Measurements from ENCODE around the gene TSHZ2. TPM values are rescaled to one million over a fixed set of nuclear protein-coding genes. Genes with fewer than 3 reads are reported as not detected.

TSHZ2 gene
- total and polyA plus RNA-seq, 2 of the 4 experiments (the other 2 are of a cell fraction) = under 0.01 to 0.02 TPM

GRCh38 chr20:53492212-53492611 is 520.1 kb downstream of the TSHZ2 start:
- no CpG with 5 or more reads among the region's 3 CpGs for WGBS, 2 experiments (ENCODE audit: extremely low coverage in 2 of 2, insufficient read length in 1 of 2)
- Histone ChIP-seq H3K4me3 (ENCODE audit: insufficient read depth, low read depth, low read length) (no peak overlapping the region), H3K23ac (ENCODE audit: low read depth, low read length) (no peak overlapping the region), H4K5ac (ENCODE audit: low read depth, low read length) (no peak overlapping the region), H2BK15ac (ENCODE audit: low read depth, low read length) (no peak overlapping the region), H3K18ac (ENCODE audit: low read depth, low read length) (no peak overlapping the region), H3K79me1 (ENCODE audit: low read depth in 1 of 2, low read length in 2 of 2) (no peaks in the 10 kb centered on the region), H3K56ac (ENCODE audit: extremely low read depth, insufficient read depth, low read length) (no peak overlapping the region), H3K9me1 (ENCODE audit: insufficient read depth, low read length) (no peaks in the 10 kb centered on the region), H4K20me1 (ENCODE audit: insufficient read depth, low read length) (no peaks in the 10 kb centered on the region), H3K14ac (replicated peaks; ENCODE audit: low read depth, low read length) (no peak overlapping the region), H3K4me2 (ENCODE audit: low read depth, low read length) (no peak overlapping the region), H2BK20ac (ENCODE audit: low read depth, low read length) (no peak overlapping the region), H2BK120ac (ENCODE audit: low read depth, low read length) (no peak overlapping the region), H3K27me3 (ENCODE audit: control insufficient read depth, insufficient read depth, low read length) (no peaks in the 10 kb centered on the region), H3K36me3 (ENCODE audit: control insufficient read depth, insufficient read depth, low read length) (no peaks in the 10 kb centered on the region), H2AFZ (replicated peaks; ENCODE audit: low read length, poor library complexity) (no peak overlapping the region), H3K27ac (ENCODE audit: insufficient read depth, low read length) (no peak overlapping the region), H4K8ac (ENCODE audit: low read depth in 2 of 2, low read length in 2 of 2) (no peak overlapping the region), H3K4me1 (ENCODE audit: control insufficient read depth, insufficient read depth, low read length) (no peaks in the 10 kb centered on the region), H2AK9ac (replicated peaks; ENCODE audit: low read depth, low read length, poor library complexity) (no peak overlapping the region), H3K4ac (ENCODE audit: low read depth, low read length) (no peak overlapping the region), H3K9me3 (ENCODE audit: control insufficient read depth, insufficient read depth, low read length) (no peaks in the 10 kb centered on the region), H2BK5ac (ENCODE audit: low read depth, low read length, poor library complexity, severe bottlenecking) (no peak overlapping the region), H2AK5ac (ENCODE audit: low read depth, low read length) (no peak overlapping the region), H4K91ac (ENCODE audit: insufficient read depth, low read depth, low read length) (no peak overlapping the region), H3K9ac (ENCODE audit: low read depth, low read length) (no peak overlapping the region)
- dilution Hi-C loops (cut with HindIII; ENCODE audit: low sequenced_read_pairs, unreplicated experiment) = no loop called here
- no TSS peak for BruUV-seq (replicated peaks)
- ATAC-seq (ENCODE audit: low read depth) (no peak), DNase-seq (no peak)
- intact Hi-C loops (cut with micrococcal nuclease) = no loop called here
- peak; percentile 58 for TF ChIP-seq CEBPB (IDR thresholded peaks at IDR 0.05; ENCODE audit: low read depth, low read length)
- TF ChIP-seq RAD21 (IDR thresholded peaks at IDR 0.05; ENCODE audit: low read length) = no peak
- no peak for TF ChIP-seq USF2 (IDR thresholded peaks at IDR 0.05; ENCODE audit: low read depth, low read length)
- no peak for TF ChIP-seq BHLHE40 (IDR thresholded peaks at IDR 0.05; ENCODE audit: low read depth, low read length)
- TF ChIP-seq, protein P1, sequence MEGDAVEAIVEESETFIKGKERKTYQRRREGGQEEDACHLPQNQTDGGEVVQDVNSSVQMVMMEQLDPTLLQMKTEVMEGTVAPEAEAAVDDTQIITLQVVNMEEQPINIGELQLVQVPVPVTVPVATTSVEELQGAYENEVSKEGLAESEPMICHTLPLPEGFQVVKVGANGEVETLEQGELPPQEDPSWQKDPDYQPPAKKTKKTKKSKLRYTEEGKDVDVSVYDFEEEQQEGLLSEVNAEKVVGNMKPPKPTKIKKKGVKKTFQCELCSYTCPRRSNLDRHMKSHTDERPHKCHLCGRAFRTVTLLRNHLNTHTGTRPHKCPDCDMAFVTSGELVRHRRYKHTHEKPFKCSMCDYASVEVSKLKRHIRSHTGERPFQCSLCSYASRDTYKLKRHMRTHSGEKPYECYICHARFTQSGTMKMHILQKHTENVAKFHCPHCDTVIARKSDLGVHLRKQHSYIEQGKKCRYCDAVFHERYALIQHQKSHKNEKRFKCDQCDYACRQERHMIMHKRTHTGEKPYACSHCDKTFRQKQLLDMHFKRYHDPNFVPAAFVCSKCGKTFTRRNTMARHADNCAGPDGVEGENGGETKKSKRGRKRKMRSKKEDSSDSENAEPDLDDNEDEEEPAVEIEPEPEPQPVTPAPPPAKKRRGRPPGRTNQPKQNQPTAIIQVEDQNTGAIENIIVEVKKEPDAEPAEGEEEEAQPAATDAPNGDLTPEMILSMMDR (conservative IDR thresholded peaks at IDR 0.05; ENCODE audit: low read depth, low read length) = no peak
- TF ChIP-seq, protein P2, sequence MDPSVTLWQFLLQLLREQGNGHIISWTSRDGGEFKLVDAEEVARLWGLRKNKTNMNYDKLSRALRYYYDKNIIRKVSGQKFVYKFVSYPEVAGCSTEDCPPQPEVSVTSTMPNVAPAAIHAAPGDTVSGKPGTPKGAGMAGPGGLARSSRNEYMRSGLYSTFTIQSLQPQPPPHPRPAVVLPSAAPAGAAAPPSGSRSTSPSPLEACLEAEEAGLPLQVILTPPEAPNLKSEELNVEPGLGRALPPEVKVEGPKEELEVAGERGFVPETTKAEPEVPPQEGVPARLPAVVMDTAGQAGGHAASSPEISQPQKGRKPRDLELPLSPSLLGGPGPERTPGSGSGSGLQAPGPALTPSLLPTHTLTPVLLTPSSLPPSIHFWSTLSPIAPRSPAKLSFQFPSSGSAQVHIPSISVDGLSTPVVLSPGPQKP (IDR thresholded peaks at IDR 0.05; ENCODE audit: borderline replicate concordance, low read depth, low read length) = no peak
- CTCF ChIA-PET = interaction anchor here (0.6 to 0.7 kb wide), 3 partner anchors 18 to 1605 kb away, joined by 3 to 6 read pairs (median 3); no protein-coding TSS in a partner anchor
- in situ Hi-C loops (cut with MboI; ENCODE audit: low sequenced_read_pairs) = no loop called here
- POLR2A ChIA-PET (ENCODE audit: unreplicated experiment) = no interaction called here

Data from IMR-90 (cell line).